ENCODE results near the gene TWNK. TPM values are rescaled to one million over a fixed set of nuclear protein-coding genes. Genes with fewer than 3 reads are reported as not detected.

Gene TWNK
- total RNA-seq, 1 experiment from 2014 or later: 28.2 TPM

GRCh38 chr10:100943508-100943907 lies 43.8 kb upstream of the TWNK start:
- TF ChIP-seq MAX (CRISPR knock-in tag; IDR thresholded peaks at IDR 0.05) (no peak), ESRRA (CRISPR knock-in tag; IDR thresholded peaks at IDR 0.05; ENCODE audit: borderline replicate concordance) (no peak), STAT6 (CRISPR knock-in tag; conservative IDR thresholded peaks at IDR 0.05; ENCODE audit: low read depth) (no peak), CREB1 (CRISPR knock-in tag; IDR thresholded peaks at IDR 0.05) (no peak), ZNF317 (CRISPR knock-in tag; IDR thresholded peaks at IDR 0.05; ENCODE audit: borderline replicate concordance, low read depth) (no peak), ZNF219 (CRISPR knock-in tag; IDR thresholded peaks at IDR 0.05; ENCODE audit: borderline replicate concordance) (no peak)
- TF ChIP-seq, protein P1, sequence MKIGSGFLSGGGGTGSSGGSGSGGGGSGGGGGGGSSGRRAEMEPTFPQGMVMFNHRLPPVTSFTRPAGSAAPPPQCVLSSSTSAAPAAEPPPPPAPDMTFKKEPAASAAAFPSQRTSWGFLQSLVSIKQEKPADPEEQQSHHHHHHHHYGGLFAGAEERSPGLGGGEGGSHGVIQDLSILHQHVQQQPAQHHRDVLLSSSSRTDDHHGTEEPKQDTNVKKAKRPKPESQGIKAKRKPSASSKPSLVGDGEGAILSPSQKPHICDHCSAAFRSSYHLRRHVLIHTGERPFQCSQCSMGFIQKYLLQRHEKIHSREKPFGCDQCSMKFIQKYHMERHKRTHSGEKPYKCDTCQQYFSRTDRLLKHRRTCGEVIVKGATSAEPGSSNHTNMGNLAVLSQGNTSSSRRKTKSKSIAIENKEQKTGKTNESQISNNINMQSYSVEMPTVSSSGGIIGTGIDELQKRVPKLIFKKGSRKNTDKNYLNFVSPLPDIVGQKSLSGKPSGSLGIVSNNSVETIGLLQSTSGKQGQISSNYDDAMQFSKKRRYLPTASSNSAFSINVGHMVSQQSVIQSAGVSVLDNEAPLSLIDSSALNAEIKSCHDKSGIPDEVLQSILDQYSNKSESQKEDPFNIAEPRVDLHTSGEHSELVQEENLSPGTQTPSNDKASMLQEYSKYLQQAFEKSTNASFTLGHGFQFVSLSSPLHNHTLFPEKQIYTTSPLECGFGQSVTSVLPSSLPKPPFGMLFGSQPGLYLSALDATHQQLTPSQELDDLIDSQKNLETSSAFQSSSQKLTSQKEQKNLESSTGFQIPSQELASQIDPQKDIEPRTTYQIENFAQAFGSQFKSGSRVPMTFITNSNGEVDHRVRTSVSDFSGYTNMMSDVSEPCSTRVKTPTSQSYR (CRISPR knock-in tag; IDR thresholded peaks at IDR 0.05): no peak
- H3K4me3 Mint-ChIP-seq: no peak overlapping the region
- H3K36me3 Mint-ChIP-seq: peaks cover 43% of the 10 kb centered on the region
- ChIA-PET POLR2A (no interaction called here), CTCF (interaction anchor here (2.7 kb wide), 1 partner anchor 9 kb away, joined by 11 read pairs; no protein-coding TSS in a partner anchor)
- no peaks in the 10 kb centered on the region for H3K9me3 Mint-ChIP-seq
- H3K27me3 Mint-ChIP-seq (ENCODE audit: low read depth): no peaks in the 10 kb centered on the region
- H3K4me1 Mint-ChIP-seq: no peaks in the 10 kb centered on the region
- no peak for ATAC-seq
- H3K27ac Mint-ChIP-seq: no peak overlapping the region
- DNase-seq (ENCODE audit: low spot score): no peak

GRCh38 chr10:100945754-100946153 lies 41.6 kb upstream of the TWNK start:
- DNase-seq (ENCODE audit: low spot score) (no peak), ATAC-seq (no peak)
- Mint-ChIP-seq H3K4me1 (no peaks in the 10 kb centered on the region), H3K27ac (no peak overlapping the region), H3K27me3 (ENCODE audit: low read depth) (no peaks in the 10 kb centered on the region), H3K4me3 (no peak overlapping the region), H3K36me3 (peaks cover 43% of the 10 kb centered on the region), H3K9me3 (no peaks in the 10 kb centered on the region)
- no peak for TF ChIP-seq CREM (CRISPR knock-in tag; IDR thresholded peaks at IDR 0.05)
- no peak for TF ChIP-seq NFE2L1 (CRISPR knock-in tag; IDR thresholded peaks at IDR 0.05)
- no peak for TF ChIP-seq RORB (CRISPR knock-in tag; IDR thresholded peaks at IDR 0.05)
- TF ChIP-seq KAT7 (CRISPR knock-in tag; IDR thresholded peaks at IDR 0.05; ENCODE audit: borderline replicate concordance): no peak
- TF ChIP-seq GTF2I (CRISPR knock-in tag; conservative IDR thresholded peaks at IDR 0.05): no peak
- no peak for TF ChIP-seq PRDM15 (CRISPR knock-in tag; IDR thresholded peaks at IDR 0.05)
- TF ChIP-seq, protein P2, sequence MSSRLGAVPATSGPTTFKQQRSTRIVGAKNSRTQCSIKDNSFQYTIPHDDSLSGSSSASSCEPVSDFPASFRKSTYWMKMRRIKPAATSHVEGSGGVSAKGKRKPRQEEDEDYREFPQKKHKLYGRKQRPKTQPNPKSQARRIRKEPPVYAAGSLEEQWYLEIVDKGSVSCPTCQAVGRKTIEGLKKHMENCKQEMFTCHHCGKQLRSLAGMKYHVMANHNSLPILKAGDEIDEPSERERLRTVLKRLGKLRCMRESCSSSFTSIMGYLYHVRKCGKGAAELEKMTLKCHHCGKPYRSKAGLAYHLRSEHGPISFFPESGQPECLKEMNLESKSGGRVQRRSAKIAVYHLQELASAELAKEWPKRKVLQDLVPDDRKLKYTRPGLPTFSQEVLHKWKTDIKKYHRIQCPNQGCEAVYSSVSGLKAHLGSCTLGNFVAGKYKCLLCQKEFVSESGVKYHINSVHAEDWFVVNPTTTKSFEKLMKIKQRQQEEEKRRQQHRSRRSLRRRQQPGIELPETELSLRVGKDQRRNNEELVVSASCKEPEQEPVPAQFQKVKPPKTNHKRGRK (CRISPR knock-in tag; IDR thresholded peaks at IDR 0.05; ENCODE audit: borderline replicate concordance): no peak
- TF ChIP-seq FOXK1 (CRISPR knock-in tag; IDR thresholded peaks at IDR 0.05): no peak
- no peak for TF ChIP-seq ZNF263 (CRISPR knock-in tag; IDR thresholded peaks at IDR 0.05; ENCODE audit: low read depth)
- no peak for TF ChIP-seq ATF3 (CRISPR knock-in tag; conservative IDR thresholded peaks at IDR 0.05)
- TF ChIP-seq NR1H2 (CRISPR knock-in tag; IDR thresholded peaks at IDR 0.05): no peak
- TF ChIP-seq CDX4 (CRISPR knock-in tag; IDR thresholded peaks at IDR 0.05; ENCODE audit: borderline replicate concordance): no peak
- no peak for TF ChIP-seq ZNF396 (CRISPR knock-in tag; IDR thresholded peaks at IDR 0.05; ENCODE audit: borderline replicate concordance)
- no peak for TF ChIP-seq PRRX2 (CRISPR knock-in tag; IDR thresholded peaks at IDR 0.05)
- TF ChIP-seq ETV6 (CRISPR knock-in tag; IDR thresholded peaks at IDR 0.05): no peak
- no peak for TF ChIP-seq TP53 (CRISPR knock-in tag; IDR thresholded peaks at IDR 0.05)
- ChIA-PET POLR2A (no interaction called here), CTCF (no interaction called here)
